GM19455 (cell line): ENCODE results near the gene SCARF2.
"Not testable (repeated sequence)": the region's sequence is repeated elsewhere in the genome, so short reads cannot be mapped to it uniquely, and the experiment has no call there.

Experiments
- ATAC-seq: cut with Tn5 transposase; IDR thresholded peaks from one replicate; pipeline ENCODE4 v1.9.1; 2021; ENCODE audit not compliant: unreplicated experiment

The SCARF2 gene

GRCh38 chr22:20414059-20414440 lies 23.6 kb downstream of the SCARF2 start:
- no peak for ATAC-seq

- ATAC-seq, result no peak
Measured at GRCh38 chr22:20413217-20414058, 24.2 kb downstream of the SCARF2 start.

GRCh38 chr22:20412474-20413216 lies 25.0 kb downstream of the SCARF2 start:
- no peak for ATAC-seq

GRCh38 chr22:20409385-20409784 lies 28.2 kb downstream of the SCARF2 start:
- ATAC-seq, result not testable (repeated sequence)

GRCh38 chr22:20408891-20409290 lies 28.7 kb downstream of the SCARF2 start:
- no peak for ATAC-seq

GRCh38 chr22:20407829-20408228 lies 29.8 kb downstream of the SCARF2 start:
- no peak for ATAC-seq

- ATAC-seq, result no peak
Measured at GRCh38 chr22:20406686-20407408, 30.8 kb downstream of the SCARF2 start.

GRCh38 chr22:20405931-20406685 lies 31.5 kb downstream of the SCARF2 start:
- ATAC-seq, result no peak

- ATAC-seq, result no peak
Measured at GRCh38 chr22:20405291-20405930, 32.2 kb downstream of the SCARF2 start.

GRCh38 chr22:20404881-20405280 lies 32.7 kb downstream of the SCARF2 start:
- ATAC-seq, result no peak

- ATAC-seq, result no peak
Measured at GRCh38 chr22:20403779-20404140, 33.9 kb downstream of the SCARF2 start.

- no peak for ATAC-seq
Measured at GRCh38 chr22:20402960-20403778, 34.5 kb downstream of the SCARF2 start.

GRCh38 chr22:20401376-20402014 lies 36.1 kb downstream of the SCARF2 start:
- ATAC-seq, result no peak

- ATAC-seq, result no peak
Measured at GRCh38 chr22:20400606-20401375, 36.8 kb downstream of the SCARF2 start.

- ATAC-seq, result no peak
Measured at GRCh38 chr22:20399866-20400605, 37.6 kb downstream of the SCARF2 start.

GRCh38 chr22:20398420-20398819 lies 39.2 kb downstream of the SCARF2 start:
- no peak for ATAC-seq

- ATAC-seq, result no peak
Measured at GRCh38 chr22:20397498-20397897, 40.1 kb downstream of the SCARF2 start.

- no peak for ATAC-seq
Measured at GRCh38 chr22:20396639-20397038, 41.0 kb downstream of the SCARF2 start.
